Right atrium auricular region (tissue), 2 donors: ENCODE data around the gene ZFP1. TPM values are rescaled to one million over a fixed set of nuclear protein-coding genes. Genes with fewer than 3 reads are reported as not detected.
"Not testable (repeated sequence)": the region's sequence is repeated elsewhere in the genome, so short reads cannot be mapped to it uniquely, and the experiment has no call there.

Experiments used
- DNase-seq: peaks from one replicate; pipeline ENCODE4 v3.0.0-alpha.2; 2019; ENCODE audit warnings: low spot score
- H3K27ac ChIP-seq, 2 donors: fragments of 200-600 bp; sonication (generic); 1 replicate in 1 of 2; 2 replicates in 1 of 2; pipeline ENCODE4 v1.5.1; 2016 to 2019
- H3K27me3 ChIP-seq, 2 donors: fragments of 200-600 bp; sonication (generic); one replicate each; pipeline versions ENCODE4 v1.5.1 to v1.6.0; 2017 to 2019
- H3K36me3 ChIP-seq: fragments of 200-600 bp; sonication (generic); one replicate; pipeline ENCODE4 v1.5.1; 2016
- H3K4me1 ChIP-seq, 2 donors: fragments of 200-600 bp; sonication (generic); one replicate each; pipeline versions ENCODE4 v1.5.1 to v1.6.0; 2017 to 2019
- H3K4me3 ChIP-seq, 2 donors: fragments of 200-600 bp; sonication (generic); 1 replicate in 1 of 2; 2 replicates in 1 of 2; pipeline ENCODE4 v1.5.1; 2017 to 2019; ENCODE audit warnings: mild to moderate bottlenecking in 1 of 2, moderate library complexity in 1 of 2
- H3K9me3 ChIP-seq, 2 donors: fragments of 200-600 bp; sonication (generic); one replicate each; pipeline ENCODE4 v1.5.1; 2019
- total RNA-seq, 2 donors: library from RNA; depleted of rRNA; stranded (reverse); fragments of >200 nt; gene quantifications; one replicate each; pipeline ENCODE4 v1.1.0, GENCODE V29; 2016
- TF ChIP-seq, protein P1 (sequence below), 2 donors: fragments of 200-600 bp; sonication (generic); IDR thresholded peaks; one replicate each; pipeline ENCODE4 v1.5.1; 2019; ENCODE audit warnings: antibody characterized with exemption in 2 of 2

ZFP1 gene
- total RNA-seq, 2 donors from 2014 or later: 8.6 to 8.8 TPM

DNA sequence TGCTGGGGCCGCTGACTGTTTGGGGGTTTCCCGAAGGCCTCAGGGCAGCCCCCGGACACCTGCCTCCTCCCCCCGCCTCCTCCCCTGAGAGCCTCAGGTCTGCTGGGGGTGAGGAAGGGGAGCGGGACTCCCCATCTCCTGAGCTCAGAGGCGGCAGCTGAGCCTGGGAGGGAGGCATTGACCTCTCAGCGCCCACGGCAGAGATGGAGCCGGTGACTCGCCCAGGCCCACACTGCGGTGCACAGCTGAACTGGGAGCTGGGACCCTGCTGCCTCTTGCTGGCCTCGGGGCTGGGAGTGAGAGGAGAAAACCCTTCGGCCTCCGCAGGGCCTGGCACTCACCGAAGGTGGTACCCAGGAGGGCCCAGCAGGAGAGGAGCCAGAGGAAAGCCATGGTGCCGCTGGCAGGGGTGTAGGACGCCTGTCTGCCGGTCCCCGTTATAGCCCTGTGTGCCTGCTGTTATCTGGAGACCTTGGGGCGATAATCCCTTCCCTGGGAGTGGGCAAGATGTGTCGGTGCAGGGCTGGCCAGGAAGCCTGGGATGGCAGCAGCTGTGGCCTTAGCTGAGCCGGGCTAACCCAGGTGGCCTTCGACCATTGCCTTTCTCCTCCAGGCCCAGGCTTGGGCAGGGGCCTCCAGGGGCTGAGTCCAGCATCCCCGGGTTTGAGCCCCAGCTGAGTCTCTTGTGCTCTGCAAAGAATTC lies 58.6 kb downstream of the ZFP1 start, which contains the start of gene CTRB2:
TSS of gene CTRB2 (minus strand) at position 413 of the 703 bp plus-strand sequence. CDS start at position 393, 20 bp downstream.
- no peak within 1 kb of the TSS for H3K27ac ChIP-seq
- no peaks in the 10 kb centered on the region for H3K9me3 ChIP-seq
- H3K36me3 ChIP-seq: no peaks in the 10 kb centered on the region
- H3K4me1 ChIP-seq: peaks cover 0 to 10% of the 10 kb centered on the region in 2 donors
- TF ChIP-seq, protein P1, sequence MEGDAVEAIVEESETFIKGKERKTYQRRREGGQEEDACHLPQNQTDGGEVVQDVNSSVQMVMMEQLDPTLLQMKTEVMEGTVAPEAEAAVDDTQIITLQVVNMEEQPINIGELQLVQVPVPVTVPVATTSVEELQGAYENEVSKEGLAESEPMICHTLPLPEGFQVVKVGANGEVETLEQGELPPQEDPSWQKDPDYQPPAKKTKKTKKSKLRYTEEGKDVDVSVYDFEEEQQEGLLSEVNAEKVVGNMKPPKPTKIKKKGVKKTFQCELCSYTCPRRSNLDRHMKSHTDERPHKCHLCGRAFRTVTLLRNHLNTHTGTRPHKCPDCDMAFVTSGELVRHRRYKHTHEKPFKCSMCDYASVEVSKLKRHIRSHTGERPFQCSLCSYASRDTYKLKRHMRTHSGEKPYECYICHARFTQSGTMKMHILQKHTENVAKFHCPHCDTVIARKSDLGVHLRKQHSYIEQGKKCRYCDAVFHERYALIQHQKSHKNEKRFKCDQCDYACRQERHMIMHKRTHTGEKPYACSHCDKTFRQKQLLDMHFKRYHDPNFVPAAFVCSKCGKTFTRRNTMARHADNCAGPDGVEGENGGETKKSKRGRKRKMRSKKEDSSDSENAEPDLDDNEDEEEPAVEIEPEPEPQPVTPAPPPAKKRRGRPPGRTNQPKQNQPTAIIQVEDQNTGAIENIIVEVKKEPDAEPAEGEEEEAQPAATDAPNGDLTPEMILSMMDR (IDR thresholded peaks at IDR 0.05): no peak
- no peaks in the 10 kb centered on the region for H3K27me3 ChIP-seq
- no peak within 1 kb of the TSS for H3K4me3 ChIP-seq
- DNase-seq: no peak

DNA sequence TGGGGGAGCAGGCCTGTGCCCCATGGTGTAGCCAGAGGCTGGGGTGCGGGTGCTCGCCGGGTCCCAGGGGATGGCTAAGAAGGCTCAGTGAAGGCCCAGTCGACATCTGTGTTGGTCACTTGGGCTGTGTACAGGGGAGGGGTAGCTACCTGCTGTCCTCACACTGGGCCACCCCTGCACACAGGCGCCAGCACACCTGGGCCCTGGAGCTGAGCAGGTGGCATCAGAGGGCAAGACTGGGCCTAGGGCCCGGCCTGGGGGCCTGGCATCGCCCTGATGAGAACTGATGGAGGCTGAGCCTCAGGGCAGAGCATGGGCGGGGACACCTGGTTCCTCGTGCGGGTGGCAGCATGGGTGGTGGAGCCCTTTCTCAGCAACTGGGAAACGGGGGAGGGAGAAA lies 59.5 kb downstream of the ZFP1 start:
- Histone ChIP-seq H3K27me3 (no peaks in the 10 kb centered on the region), H3K36me3 (no peaks in the 10 kb centered on the region), H3K4me1 (peaks cover 0 to 10% of the 10 kb centered on the region in 2 donors), H3K27ac (no peak overlapping the region), H3K9me3 (no peaks in the 10 kb centered on the region), H3K4me3 (no peak overlapping the region)
- TF ChIP-seq, protein P1 (IDR thresholded peaks at IDR 0.05): no peak
- DNase-seq: no peak

DNA sequence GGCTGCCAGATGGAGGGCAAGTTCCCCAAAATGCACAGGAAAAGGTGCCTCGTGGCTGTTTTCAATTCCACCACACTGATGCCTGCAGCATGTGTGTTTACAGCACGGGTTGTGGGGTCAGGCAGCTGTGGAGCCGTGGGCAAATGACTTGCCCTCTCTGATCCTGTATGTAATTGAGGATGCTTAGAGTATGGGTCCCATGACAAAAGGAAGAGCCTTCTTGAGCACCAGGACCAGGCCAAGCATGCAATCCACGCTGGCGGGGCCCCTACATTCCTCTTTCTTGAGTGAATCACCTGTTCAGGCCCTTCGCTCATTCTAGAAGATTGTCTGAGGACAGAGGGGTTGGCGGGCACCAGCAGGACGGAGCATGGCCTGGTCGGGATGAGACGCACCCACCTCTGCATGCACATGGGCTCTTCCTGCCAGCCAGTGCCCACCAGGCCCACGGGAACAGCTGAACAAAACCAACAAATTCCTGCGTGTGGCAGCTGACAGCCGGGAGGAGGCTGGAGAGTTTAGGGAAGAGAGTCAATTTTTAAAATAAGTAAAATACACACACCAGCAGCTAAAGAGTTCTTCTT lies 60.0 kb downstream of the ZFP1 start:
- TF ChIP-seq, protein P1 (IDR thresholded peaks at IDR 0.05): no peak
- DNase-seq: no peak

DNA sequence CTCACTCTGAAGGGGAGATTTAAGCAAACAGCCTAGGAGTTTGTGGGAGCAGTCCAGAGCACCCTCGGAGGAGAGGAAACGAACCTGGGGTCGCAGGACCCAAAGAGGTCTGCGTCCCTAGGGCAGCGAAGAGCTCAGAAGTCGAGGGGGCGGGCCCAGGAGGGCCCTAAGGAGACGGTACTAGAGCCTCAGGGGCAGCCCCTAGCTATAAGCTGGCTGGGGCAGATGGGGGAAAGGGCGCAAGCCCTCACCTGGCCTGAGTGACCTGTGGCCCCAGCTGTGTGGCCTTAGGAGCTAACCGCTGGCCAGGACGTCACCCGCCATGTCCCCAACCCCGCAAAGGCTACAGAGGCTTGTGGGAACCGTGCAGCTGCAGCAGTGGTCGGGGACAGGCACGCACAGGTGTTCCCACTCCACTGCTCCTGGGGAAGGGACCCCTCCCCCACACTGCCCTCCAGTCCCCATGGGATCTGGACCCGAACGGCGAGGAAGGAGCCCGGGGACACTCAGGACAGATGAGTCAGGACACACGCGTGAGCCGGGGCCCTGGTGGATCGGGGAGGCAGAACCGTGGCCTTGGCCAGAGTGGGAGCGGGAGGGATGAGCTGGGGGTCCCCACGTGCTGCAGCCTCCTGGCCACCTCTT lies 60.7 kb downstream of the ZFP1 start:
- Histone ChIP-seq H3K36me3 (no peaks in the 10 kb centered on the region), H3K4me3 (no peak overlapping the region), H3K27me3 (no peaks in the 10 kb centered on the region), H3K9me3 (no peaks in the 10 kb centered on the region), H3K27ac (no peak overlapping the region), H3K4me1 (peaks cover 0 to 10% of the 10 kb centered on the region in 2 donors)
- DNase-seq: no peak
- TF ChIP-seq, protein P1 (IDR thresholded peaks at IDR 0.05): no peak

More for the DNA sequence above, 60.0 kb downstream of the ZFP1 start:
- H3K4me1 ChIP-seq: peaks cover 0 to 10% of the 10 kb centered on the region in 2 donors
- H3K36me3 ChIP-seq: no peaks in the 10 kb centered on the region
- H3K27me3 ChIP-seq: no peaks in the 10 kb centered on the region
- H3K9me3 ChIP-seq: no peaks in the 10 kb centered on the region
- H3K4me3 ChIP-seq: no peak overlapping the region
- no peak overlapping the region for H3K27ac ChIP-seq

DNA sequence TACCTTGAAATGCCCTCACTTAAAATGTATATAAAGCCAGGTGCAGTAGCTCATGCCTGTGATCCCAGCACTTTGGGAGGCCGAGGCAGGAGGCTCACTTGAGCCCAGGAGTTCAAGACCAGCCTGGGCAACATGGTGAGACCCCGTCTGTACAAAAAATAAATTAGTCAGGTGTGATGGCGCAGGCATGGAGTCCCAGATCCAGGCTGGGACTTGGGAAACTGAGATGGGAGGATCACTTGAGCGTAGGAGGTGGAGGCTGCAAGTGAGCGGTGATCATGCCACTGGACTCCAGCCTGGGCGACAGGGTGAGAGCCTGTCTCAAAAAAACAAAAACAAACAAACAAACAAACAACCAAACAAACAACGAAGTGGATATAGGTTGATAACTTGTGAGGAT lies 61.2 kb downstream of the ZFP1 start:
- H3K4me3 ChIP-seq, H3K27ac ChIP-seq, H3K9me3 ChIP-seq, DNase-seq, H3K36me3 ChIP-seq, H3K27me3 ChIP-seq: not testable (repeated sequence)
- H3K4me1 ChIP-seq: peaks cover 0 to 10% of the 10 kb centered on the region in 2 donors

DNA sequence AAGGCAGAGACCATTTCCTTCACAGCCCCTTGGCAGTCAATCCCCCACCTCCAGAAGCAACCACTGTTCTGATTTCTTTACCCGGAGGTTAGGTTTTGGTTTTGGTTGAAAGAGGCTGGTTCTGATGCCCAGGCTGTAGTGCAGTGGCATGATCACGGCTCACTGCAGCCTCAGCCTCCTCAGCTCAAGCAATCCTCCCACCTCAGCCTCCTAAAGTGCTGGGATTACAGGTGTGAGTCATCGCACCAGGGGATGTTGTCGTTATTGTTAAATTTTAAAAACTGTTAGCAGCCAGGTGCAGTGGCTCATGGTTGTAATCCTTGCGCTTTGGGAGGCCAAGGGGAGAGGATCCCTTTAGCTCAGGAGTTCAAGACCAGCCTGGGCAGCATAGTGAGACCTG lies 61.6 kb downstream of the ZFP1 start:
- H3K27ac ChIP-seq: no peak overlapping the region
- no peaks in the 10 kb centered on the region for H3K9me3 ChIP-seq
- H3K4me3 ChIP-seq: no peak overlapping the region
- no peaks in the 10 kb centered on the region for H3K36me3 ChIP-seq
- peaks cover 0 to 10% of the 10 kb centered on the region in 2 donors for H3K4me1 ChIP-seq
- no peak for DNase-seq
- H3K27me3 ChIP-seq: no peaks in the 10 kb centered on the region
- TF ChIP-seq, protein P1 (IDR thresholded peaks at IDR 0.05): no peak

DNA sequence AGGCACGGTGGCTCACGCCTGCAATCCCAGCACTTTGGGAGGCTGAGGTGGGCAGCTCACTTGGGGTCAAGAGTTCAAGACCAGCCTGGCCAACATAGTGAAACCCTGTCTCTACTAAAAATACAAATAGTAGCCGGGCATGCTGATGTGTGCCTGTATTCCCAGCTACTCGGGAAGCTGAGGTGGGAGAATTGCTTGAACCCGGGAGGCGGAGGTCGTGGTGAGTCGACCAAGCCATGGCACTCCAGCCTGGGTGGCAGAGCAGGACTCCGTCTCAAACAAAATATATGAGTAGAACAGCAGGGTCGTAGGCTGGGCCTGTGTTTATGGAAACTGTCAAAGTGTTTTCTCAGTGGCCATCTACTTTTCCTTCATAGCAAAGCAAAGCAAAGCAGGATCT lies 63.0 kb downstream of the ZFP1 start:
- not testable (repeated sequence) for H3K27ac ChIP-seq, H3K4me1 ChIP-seq, H3K27me3 ChIP-seq, DNase-seq, H3K36me3 ChIP-seq, H3K9me3 ChIP-seq, H3K4me3 ChIP-seq
